ENCODE data around the gene OR4C45.
"Not testable (repeated sequence)": the region's sequence is repeated elsewhere in the genome, so short reads cannot be mapped to it uniquely, and the experiment has no call there.

The OR4C45 gene

DNA sequence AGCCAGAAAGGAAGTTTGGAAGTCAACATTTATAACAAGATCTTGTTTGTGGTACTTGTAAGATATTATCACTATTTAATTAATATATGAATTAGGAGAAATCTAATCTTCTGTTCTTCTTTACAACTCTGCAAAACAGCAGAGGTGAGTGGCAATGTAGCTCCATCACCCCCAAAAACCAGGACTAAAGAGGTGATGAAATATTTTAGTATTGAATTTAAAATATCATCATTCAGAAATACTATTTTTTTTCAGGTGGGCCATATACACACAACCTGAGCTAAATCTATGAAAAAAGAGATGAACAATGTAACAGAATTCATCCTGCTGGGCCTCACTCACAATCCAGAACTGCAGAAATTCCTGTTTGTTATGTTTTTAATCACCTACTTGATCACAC lies at the start of gene OR4C45:
OR4C45 (plus strand) TSS at position 301 of the 400 bp plus-strand sequence.
- no peak for DNase-seq

DNA sequence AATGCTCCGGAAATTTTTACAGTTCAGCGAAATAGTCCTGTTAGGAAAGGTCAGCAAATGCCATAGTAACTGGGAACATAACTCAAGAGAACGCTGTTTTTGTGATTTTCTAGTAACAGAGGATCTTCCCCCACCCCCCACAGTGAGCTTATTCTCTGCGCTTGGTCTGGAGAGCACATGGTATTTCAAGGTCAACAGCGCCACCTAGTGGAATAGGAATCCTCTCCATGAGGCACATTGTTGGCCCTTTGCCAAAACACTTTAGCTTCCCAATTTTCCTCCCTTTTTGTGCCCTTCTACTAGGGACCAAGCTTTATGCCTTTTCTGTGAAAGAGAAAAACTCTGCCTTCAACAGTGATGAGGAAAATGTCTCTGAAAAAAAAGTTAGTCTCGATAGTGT lies 37.1 kb upstream of the OR4C45 start:
- DNase-seq, result no peak

DNA sequence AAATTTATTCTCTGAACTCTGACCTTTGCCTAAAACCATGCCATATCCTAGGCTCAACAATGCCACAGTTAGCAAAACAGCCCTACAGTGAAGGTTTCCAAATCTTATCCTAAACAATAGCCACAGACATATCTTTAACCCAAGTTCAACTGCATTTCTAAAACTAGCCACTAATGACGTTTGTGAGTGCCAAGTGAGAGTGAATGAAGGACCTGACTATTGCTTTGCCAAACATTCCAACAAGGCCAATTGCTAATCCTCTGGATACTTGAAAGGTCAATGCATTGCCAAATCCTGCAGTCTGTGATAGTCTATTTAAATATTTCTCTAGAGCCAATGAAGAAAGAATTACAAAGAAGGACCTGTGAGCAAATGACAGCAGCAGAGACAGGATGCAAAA lies 2.5 kb upstream of the OR4C45 start:
- DNase-seq, result no peak

DNA sequence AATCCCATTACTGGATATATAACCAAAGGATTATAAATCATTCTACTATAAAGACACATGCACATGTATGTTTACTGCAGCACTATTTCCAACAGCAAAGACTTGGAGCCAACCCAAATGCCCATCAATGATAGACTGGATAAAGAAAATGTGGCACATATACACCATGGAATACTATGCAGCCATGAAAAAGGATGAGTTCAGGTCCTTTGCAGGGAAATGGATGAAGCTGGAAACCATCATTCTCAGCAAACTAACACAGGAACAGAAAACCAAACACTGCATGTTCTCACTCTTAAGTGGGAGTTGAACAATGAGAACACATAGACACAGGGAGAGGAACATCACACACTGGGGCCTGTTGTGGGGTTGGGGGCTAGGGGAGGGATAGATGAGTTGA lies 3.6 kb downstream of the OR4C45 start:
- not testable (repeated sequence) for DNase-seq

- DNase-seq, result no peak
Measured at GRCh38 chr11:50037251-50037650, 4.6 kb downstream of the OR4C45 start.

GRCh38 chr11:50044647-50045046 lies 12.0 kb downstream of the OR4C45 start:
- DNase-seq, result no peak

GRCh38 chr11:50063056-50063455 lies 30.4 kb downstream of the OR4C45 start:
- DNase-seq, result not testable (repeated sequence)

DNA sequence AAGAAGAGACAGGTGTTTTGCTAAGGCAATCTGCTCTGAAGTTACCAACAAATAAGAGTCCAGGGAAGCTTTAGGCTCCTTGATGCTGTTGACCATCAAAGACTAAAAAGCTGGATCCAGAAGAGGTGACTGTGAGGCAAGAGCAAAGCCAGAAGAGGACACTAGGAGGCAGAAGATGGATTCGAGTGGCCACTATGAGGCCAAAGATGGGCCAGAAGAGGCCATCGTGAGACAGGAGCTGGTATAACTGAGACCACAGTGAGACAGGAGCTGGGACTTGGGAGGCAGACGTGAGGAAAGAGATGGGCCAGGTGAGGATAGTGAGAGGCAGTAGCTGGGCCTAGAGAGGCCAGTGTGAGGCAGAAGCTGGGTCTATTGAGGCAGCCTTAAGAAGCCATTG lies 37.7 kb downstream of the OR4C45 start:
- DNase-seq, result no peak

- DNase-seq, result no peak
Measured at GRCh38 chr11:50071584-50072225, 39.0 kb downstream of the OR4C45 start.

DNA sequence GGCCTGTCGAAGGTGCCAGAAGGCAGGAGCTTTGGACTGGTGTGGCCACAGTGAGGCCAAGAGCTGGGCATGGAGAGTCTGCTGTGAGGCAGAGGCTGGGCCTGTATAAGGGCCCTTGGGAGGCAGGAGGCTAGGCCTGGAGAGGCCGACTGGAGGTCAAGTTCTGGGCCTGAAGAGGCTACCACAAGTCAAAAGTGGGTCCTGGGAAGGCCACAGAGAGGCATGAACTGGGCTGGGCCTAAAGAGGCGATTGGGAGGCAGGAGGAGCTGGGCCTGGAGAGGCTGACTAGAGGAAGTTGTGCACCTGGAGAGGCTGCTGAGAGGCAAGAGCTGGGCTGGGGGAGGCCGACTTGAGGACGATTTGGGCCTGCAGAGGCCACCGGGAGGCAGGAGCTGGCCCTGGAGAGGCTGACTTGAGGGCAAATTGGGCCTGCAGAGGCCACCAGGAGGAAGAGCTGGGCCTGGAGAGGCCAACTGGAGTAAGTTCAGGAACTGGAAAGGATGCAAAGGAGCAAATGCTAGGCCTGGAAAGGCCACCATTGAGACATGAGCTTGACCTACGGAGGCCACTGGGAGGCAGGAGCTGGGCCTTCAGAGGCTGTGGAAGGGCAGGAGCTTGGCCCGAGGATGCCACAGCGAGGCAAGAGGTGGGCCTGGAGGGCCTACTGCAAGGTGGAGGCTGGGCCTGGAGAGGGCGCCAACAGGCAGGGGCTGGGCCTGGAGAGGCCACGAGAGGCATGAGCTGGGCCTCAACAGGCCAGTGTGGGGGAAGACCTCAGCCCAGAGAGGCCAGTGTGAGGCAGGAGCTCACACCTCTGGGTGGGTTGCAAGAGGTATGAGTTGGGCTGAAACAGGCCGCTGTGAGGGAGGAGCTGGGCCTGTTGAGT lies 39.8 kb downstream of the OR4C45 start:
- DNase-seq, result no peak

DNA sequence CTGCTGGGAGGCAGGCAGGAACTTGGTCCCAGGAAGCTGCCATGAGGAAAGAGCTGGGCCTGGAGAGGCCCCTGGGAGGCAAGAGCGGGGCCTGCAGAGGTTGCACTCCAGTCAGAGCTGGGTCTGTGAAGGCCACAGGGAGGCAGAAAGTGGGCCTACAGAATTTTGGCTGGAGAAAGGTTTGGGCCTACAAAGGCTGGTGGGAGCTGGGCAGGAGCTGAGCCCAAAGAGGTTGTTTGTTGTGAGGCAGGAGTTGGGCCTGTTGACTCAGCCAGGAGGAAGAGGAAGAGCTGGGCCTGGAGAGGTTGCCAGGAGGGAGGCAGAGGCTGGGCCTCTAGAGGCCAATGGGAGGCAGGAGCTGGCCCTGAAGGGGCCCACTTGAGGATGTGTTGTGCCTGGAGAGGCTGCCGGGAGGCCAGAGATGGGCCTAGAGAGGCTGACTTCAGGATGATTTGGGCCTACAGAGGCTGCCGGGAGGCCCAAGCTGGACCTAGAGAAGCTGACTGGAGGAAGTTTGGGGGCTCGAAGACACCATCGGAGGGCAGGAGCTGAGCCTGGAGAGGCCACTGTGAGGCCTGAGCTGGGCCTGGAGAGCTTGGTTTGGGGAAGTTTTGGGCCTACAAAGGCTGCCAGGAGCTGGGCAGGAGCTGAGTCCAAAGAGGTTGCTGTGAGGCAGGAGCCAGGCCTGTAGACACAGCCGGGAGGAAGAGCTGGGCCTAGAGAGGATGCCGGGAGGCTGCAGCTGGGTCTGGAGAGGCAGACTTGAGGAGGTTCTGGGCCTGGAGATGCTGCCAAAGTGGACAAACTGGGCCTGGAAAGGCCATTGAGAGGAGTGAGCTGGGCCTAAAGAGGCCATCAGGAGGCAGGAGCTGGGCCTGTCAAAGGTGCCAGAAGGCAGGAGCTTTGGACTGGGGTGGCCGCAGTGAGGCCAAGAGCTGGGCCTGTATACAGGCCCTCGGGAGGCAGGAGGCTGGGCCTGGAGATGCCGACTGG lies 40.7 kb downstream of the OR4C45 start:
- no peak for DNase-seq

GRCh38 chr11:50074161-50074560 lies 41.5 kb downstream of the OR4C45 start:
- no peak for DNase-seq

- no peak for DNase-seq
Measured at GRCh38 chr11:50075856-50076255, 43.2 kb downstream of the OR4C45 start.

- no peak for DNase-seq
Measured at GRCh38 chr11:50077526-50077925, 44.9 kb downstream of the OR4C45 start.

- no peak for DNase-seq
Measured at GRCh38 chr11:50078001-50078400, 45.3 kb downstream of the OR4C45 start.

GRCh38 chr11:50078946-50079345 lies 46.3 kb downstream of the OR4C45 start:
- not testable (repeated sequence) for DNase-seq

GRCh38 chr11:50080256-50080655 lies 47.6 kb downstream of the OR4C45 start:
- no peak for DNase-seq

Data from CD4-positive, alpha-beta T cell treated with Interferon gamma for 1 hour (primary cell).